HG03439 (cell line): Measurements from ENCODE around the gene SLC1A2.

Source experiments
- ATAC-seq: cut with Tn5 transposase; IDR thresholded peaks from one replicate; pipeline ENCODE4 v1.9.1; 2021; ENCODE audit warnings: mild to moderate bottlenecking, moderate library complexity; ENCODE audit not compliant: unreplicated experiment

The SLC1A2 gene

DNA sequence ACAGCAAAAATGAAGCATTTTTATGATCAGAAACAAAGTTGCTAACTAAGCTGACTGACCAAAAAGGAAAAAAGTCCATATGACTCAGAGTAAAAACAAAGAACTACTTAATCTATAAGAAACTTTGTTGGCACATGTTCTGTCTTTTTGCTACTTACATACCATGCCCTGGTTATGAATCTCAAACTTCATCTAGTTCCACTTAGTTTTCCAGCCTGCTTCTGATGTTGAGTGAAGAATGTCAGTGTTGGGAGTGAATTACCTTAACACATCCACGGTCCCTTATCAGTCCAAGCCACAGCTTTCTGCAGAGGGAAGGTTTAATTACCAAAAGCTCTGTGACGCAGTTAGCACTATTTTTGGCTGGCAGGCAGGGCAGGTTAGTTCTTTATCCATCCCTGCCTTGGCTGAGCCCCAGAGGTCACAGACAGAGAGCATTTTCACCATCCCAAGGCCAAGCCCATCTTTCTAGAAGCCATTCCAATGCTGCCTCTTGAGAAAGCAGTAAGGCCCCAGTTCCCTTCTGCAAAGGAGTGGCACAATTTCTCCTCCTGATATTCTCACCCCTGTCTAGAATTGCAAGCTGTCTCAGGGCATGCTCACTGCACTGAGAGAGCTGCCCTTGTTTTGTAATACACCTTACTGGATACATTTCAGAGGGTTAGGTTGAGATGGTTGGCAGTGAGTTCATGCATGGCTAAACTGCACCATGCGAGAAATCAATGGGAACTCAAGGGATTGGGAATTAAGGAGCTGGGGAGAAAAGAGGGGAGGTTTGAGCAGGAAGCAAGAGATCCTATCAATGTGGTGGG, 67.1 kb downstream of the SLC1A2 start:
- no peak for ATAC-seq

DNA sequence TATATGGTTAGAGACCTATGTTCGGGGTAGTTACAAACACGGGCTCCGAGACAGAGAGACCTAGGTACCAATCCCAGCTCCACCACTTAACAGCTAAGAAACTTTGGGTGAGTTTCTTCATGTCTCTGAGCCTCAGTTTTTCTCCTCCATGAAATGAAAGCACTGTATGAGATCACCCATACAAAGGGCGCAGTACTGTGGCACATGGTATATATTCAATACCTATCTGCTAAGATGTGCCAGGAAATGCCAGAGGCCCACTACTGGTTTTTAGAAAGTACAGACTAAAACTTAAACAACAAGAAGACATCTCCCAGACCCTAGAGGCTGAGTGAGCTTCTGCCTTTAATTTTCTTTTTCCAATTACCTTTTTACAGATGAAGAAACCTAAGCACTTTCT, 69.5 kb downstream of the SLC1A2 start:
- ATAC-seq: no peak

DNA sequence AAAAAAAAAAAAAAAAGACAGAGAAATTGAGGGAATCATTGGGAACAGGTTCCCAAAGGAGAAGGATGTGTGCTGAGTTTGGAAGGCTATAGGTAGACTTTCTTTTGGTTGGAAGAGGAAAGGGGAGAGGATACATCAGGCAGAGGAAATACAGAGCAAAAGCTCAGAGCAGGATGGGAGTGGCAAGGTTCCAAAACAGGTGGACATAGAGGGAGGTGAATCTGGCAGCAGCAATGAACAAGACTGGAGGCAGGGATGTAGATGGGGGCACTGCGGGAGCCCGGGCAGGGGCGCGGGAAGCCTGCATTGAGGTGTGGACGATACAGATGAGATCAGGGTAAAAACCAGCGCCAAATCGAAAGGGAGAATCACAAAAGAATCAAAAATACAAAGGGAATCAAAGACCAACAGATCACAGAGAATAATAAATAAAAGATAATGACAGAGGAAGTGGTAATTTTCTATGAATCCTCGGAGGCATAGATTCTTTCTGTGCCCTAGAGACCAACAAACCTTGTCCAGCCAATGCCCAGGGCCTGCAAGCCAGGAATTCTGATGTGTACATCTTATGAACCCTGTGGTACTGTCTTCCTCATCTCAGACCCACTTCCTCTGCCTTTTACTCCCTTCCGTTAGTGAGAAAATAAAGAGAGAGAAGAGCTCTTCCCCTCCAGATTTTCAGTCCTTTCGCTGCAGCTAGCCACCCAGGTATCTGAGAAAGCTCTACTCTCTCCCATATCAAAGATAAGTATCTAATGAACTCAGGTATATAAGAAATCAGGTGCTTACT, 70.3 kb downstream of the SLC1A2 start:
- no peak for ATAC-seq

DNA sequence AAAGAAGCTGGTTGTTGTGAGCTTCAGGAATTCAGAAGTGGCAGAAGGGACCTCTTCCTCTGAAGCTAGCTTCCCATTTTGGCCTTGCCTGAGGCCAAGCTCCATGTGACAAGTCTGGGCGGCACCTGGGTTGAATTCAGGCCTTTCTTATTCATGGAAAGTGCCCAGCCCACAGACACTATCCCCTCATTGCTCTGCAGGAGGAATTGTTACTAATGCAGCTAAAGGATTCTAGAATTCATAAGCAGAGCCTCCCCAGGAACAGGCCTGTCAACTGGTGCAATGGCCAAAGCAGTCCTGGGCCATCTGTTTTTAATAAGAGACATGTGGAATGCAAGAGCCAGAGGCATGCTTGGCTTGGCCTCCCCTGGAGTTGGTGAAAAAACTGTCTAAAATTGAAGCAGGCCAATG, 71.4 kb downstream of the SLC1A2 start:
- no peak for ATAC-seq

DNA sequence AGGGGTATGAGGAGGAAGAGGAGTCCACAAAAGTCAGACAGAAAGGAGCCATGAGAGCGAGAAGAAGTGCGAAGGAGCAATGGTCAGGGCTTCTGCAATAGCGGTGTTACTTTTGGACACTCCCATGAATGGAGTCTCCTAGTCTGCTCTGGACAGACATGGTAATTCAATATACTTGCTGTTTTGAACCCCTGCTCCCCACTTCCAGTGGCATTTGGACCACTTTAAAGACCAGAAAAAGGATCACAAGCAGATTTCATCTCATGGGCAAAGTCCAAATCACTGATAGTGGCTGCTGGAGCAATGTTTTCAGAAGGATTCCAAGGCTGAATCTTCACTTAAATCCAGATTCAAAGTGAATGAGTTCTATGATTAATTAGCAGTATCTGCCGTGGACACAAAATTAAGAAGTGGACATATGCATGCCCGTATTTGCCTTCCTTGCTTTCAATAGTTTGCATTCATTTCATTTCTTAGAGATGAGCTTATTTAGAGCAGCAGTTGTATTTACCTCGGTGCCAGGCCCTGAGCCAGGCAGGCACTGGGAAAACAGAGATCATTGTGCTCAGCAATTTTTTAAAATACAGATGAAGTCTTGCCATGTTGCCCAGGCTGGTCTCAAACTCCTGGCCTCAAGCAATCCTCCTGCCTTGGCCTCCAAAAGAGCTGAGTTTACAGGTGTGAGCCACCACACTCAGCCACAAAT, 72.0 kb downstream of the SLC1A2 start:
- ATAC-seq: no peak

DNA sequence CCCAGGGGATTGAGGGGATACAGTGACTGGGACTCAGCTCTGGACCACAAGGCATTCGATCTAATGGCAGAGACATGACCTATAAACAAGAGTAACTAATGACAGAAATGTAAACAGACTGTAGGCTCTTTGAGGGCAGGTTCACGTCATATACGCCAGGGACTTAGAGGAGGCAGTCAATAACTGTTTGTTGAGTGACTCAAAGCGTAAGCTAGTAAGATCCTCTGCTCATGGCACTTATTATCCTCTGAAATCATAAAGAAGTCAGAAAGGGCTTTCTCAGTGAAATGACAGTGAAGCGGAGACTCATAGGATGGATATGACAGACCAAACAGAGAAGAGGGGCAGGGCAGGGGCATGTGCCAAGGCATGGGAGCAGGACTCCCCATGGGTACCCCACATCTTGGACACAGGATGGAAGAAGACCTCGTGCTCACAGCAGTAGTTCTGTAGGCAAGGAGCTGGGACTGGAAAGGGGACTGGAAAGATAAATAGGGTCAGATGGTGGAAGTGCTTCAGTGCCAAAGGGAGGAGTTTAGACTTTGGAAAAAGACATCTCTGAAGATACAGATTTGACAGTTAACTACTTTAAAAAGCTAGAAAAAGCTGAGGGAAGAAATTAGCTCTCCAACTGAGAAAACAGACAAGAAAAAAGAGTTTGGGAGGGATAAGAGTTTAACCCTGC, 72.7 kb downstream of the SLC1A2 start:
- no peak for ATAC-seq

DNA sequence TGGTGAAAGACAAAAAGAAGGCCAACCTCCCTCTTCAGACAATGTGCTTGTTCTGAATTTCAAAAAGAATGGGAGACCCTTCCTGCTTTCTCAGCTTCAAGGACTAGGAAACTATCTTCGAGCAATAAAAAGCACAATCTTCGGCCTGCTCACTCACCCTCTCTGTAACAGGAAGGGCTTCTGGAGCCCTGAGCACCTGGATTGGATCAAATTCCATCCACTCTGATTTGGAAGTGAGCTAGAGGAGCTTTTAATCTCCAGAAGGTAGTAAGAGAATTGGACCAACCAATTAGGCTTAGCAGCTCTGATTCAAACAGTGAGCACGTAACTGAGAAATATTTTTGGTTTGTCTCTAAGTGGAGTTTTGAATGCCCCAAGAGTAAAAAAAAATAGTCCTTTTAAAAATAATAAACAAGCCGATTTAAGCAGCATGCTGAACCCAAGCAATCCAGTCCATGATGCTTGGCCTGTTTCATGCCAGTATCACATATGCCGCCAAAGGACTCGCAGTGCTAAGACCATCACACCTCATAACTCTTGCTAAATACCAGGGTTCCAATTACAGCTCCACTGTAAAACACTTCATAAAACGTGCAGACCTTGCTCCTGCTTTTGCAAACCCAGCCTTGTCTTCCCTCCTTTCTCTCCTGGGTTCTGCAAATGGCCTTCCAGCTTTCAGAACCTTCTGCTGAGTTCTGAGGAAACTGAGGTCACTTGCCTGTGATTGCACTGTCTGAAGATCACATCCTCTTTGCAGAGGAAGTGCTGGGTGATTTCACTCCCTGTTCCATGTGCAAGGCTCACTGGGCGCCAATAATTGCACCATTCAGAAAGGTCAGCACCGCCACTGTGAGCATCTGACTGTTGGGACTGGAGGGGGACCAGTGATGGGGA, 74.4 kb downstream of the SLC1A2 start:
- no peak for ATAC-seq

DNA sequence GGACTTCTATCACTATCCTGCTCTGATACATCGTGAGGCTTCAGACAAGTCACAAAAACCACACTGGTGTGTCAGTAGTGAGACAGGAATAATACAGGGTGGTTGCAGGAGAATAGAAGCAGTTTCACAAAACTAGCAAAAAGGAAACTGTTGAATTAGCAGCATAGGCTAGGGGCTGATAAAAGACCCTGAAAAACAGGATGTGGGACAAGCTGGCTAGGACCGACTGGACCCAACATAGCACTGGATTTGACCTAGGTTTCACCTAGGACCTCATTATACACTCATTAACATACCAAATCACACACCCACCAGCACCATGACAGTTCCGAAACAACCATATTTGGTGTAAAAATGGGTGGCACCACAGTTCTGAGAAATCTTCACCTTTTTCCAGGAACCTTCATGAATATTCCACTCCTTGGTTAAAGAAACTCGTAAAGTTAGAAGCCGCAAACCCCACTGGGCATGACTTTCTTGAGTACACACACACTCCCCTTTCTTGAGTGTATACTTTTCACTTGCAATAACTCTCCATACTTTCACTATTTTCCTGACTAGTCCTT, 76.2 kb downstream of the SLC1A2 start:
- no peak for ATAC-seq

DNA sequence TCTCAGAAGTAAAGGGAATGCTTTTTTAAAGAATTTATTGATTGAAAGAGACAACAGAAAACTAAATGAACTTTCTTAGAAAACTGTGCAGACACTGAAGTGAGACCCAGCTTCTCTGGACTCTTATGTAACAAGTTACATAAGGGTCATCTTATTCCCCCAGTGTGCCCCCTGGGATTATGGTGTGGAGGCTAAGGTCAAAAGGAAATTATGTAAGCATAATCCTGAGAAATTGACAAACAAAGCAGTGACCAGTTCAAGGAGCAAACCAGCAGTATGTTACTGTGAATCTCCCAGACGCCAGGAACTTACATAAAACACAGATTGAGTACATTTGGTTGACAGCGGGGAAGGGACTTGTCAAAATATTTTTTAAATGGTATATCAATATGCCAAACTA, 78.6 kb downstream of the SLC1A2 start:
- no peak for ATAC-seq

DNA sequence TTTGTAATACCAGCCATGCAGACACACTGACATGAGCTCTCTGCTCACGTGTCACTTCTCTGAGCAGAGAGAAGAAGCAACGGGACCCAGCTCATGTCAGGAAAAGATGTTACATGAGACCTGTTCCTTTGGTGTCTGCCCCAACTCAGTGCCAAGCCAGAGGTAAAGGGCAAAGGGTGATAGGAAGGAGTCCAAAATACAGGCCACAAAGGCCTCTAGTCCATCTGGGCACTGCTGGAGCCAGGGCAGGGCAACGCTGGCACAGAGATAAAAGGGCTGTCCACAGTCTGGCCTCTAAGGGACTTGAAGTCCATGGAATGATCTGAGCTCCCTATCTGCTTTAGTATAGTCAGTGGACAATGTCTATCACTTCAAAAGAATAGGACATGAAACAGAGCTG, 79.3 kb downstream of the SLC1A2 start:
- no peak for ATAC-seq

DNA sequence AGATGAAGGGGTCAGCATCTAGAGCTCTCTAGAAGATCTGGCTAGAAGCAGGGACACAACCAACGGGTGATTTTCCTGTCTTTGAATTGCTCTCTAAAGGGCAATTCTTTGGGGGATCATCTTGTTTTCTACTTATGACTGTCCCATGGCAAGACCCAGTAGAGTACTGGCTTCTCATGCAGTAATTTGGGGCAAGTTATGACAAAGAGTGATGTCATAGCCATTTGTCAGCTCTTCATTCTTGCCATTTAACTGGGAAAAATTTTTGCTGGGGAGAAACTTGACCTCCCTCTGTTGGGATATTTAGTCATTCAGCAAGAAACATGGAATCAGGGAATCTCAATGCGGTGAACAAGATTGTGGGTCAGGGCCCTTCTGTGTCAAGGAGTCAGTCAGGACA, 80.4 kb downstream of the SLC1A2 start:
- ATAC-seq: no peak

DNA sequence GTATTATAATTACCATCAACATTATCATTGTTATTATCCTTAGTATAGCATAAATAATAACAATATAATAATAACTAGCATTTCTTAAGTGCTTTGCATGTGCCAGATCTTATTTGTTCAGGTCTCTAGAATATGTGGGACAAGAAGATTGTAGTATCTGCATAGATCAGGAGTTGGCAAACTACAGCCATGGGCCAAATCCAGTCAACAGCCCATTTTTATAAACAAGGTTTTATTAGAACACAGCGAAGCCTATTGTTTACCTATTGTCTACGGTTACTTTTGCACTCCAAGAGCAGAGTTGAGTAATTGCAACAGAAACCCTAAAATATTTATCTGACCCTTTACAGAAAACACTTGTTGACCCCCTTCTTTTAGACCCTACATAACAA, 81.4 kb downstream of the SLC1A2 start:
- ATAC-seq: no peak

DNA sequence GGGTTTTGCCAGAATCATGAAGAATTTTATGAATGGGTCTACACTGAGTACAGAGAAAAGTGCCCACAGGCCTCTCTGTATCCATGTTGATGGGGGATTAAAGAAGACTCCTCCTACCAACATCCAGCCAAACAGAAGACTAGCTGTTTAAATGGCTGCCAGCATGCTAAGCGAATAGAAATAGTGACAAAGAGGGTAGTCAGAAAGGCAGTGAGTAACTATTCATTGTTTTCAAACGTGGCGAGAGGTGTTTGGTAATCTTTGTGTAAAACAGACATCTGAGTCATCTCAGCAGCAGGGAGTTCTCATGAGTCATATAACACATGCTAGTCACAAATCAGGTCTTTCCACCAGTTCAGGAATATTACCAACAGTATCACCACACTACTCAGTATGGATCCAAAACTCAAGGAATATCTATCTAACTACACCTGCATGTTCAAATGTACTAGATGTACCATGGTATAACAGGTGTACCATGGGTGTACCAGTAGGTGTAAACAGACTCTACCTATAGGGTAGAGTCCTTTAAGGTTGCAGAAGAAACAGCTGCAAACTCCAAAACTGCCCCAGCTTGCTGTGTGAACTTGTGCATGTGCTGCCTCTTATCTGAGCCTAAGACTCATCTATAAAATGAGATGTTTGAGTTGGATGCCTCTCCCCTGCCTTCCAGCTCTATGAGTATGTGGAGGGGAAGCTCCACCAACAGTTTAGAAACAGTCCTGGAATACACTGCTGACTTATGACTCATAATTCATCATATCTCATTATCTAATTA, 82.0 kb downstream of the SLC1A2 start:
- ATAC-seq: no peak

DNA sequence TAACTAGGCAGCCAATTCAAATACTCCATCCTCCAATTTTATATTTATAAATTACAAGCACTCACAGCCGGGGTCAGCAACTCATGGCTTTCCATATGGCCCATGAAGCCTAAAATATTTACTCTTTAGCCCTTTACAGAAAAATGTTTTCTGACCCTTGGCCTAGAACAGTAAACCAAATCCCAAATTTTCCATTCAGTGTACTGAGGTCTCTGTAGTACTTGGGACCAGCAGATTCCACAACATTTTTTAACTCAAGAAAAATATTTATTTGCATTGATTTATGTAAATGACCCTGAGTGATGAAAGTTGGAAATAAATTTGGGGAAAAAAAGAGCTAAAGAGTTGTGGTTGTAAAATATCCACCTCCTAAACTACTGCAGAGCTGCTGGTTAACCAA, 82.6 kb downstream of the SLC1A2 start:
- ATAC-seq: no peak

DNA sequence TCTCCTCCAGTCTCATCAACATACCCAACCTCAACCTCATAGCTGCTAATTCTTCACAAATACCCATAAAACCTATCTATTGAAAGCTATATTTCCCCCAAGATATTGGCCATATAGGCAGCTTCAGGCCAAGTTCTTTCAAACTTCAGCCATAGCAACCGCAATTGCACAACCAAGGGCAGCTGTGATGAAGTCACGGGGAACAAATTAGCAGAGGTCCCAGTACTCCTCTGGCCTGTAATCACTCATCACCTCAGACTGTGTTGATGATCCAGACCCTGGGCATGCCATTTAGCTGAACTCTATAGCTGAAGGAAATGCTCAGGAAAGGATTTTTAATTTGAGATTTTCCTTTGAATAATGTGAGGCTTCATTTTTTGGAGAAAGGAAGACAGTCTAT, 84.1 kb downstream of the SLC1A2 start:
- no peak for ATAC-seq

DNA sequence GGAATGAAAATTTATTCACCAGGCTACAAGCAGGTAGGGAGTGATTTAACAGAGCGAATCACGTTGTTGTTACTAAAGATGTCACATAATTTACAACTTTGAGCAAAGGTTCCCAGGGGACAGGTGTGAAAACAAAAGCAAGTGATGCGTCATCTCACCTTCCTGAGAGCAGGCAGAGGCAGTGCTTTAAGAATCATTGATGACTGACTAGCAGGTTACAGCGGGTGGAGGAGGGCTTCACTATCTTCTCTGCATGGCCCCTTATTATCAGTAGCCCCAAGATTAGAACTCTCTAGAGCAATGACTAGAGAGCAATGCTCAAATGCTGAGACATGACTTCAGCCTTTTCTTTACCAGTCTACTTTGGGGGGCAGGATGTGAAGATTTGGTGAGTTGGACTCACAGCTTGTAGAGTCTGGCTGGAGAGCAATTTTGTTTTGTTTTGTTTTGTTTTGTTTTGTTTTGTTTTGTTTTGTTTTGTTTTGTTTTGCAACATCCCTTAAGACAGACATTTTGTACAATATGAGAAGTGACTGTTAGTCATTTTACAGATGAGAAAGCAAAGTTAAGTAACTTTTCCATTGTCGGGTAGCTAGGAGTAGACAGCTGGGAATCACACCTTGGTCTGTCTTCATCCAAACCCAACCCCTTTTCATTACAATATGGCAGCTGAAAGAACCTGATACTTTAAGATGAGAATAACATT, 84.8 kb downstream of the SLC1A2 start:
- peak; percentile 68 for ATAC-seq

DNA sequence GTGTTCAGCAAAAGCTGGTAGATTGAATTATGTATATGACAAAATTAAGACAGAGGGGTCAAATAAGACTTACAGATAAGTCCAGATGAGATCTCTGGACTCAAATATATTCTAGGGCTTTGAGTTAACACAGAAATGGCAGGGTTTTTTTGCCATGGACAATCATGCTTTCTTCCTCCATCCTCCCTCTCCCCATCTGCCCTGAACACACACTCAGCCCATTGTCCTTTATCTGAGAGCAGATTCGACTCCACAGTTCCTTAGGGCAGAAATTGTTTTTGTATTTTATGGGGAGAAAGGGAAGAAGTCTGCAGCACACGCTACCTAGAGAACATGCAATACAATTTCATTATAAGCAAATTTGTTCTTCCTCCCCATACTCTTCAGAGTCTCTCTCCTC, 86.8 kb downstream of the SLC1A2 start:
- no peak for ATAC-seq

DNA sequence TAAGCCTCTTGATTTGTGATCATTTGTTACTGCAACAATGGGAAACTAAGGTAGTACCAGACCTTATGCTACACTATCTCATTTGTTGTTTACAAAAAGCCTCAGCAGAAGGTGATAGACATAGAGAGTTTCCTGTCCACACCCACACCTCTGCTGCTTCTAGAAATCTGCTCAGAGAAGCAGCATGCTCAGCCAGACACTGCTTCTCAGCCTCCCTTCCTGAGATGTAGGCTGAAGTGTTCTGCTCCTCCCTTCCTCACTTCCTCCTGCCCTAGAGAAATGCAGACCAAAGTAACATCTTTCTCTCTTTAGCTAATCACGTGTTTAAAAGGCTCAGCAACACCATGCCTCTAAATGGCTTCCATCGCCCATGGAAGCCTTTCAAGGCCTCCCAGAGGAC, 88.4 kb downstream of the SLC1A2 start:
- no peak for ATAC-seq
